Naive thymus-derived CD8-positive, alpha-beta T cell (primary cell): ENCODE measurements around the gene B3GALT5. TPM values are rescaled to one million over a fixed set of nuclear protein-coding genes. Genes with fewer than 3 reads are reported as not detected.

Experiments
- ATAC-seq, 2 donors: fragments of 150-1000 bp; cut with Tn5 transposase in 1 of 2; sonication (Bioruptor Pico), chemical (Tn5 transposase) in 1 of 2; 1 replicate in 1 of 2; 2 replicates in 1 of 2; pipeline ENCODE4 v1.10.0; 2021; ENCODE audit warnings: mild to moderate bottlenecking in 2 of 2, moderate library complexity in 2 of 2
- POLR2A ChIA-PET: fragments of 350-600 bp; sonication (Branson Sonifier 250); formaldehyde crosslinking; loops from one replicate; lab custom pipeline; 2021; ENCODE audit warnings: antibody characterized with exemption; lab: Charles Lee
- DNase-seq, 10 donors: peaks; one replicate each; pipeline versions ENCODE4 v3.0.0 to v3.0.0-alpha.2; 2020 to 2022
- H3K27ac Mint-ChIP-seq, 10 donors: one replicate each; pipeline ENCODE4 v1.8.0; 2020 to 2022; ENCODE audit warnings: mild to moderate bottlenecking in 10 of 10, mixed read lengths in 10 of 10, moderate library complexity in 4 of 10, inconsistent platforms in 1 of 10
- H3K27me3 Mint-ChIP-seq, 5 donors: one replicate each; pipeline ENCODE4 v1.8.0; 2021 to 2022; ENCODE audit warnings: mixed read lengths in 5 of 5
- H3K36me3 Mint-ChIP-seq, 3 donors: one replicate each; pipeline ENCODE4 v1.8.0; 2020 to 2022; ENCODE audit warnings: mixed read lengths in 3 of 3, mild to moderate bottlenecking in 2 of 3, inconsistent platforms in 1 of 3
- H3K4me1 Mint-ChIP-seq, 4 donors: one replicate each; pipeline ENCODE4 v1.8.0; 2021 to 2022; ENCODE audit warnings: mixed read lengths in 4 of 4
- H3K4me3 Mint-ChIP-seq, 10 donors: one replicate each; pipeline ENCODE4 v1.8.0; 2020 to 2022; ENCODE audit warnings: mild to moderate bottlenecking in 10 of 10, mixed read lengths in 10 of 10, moderate library complexity in 6 of 10, inconsistent platforms in 1 of 10
- H3K9me3 Mint-ChIP-seq, 9 donors: one replicate each; pipeline ENCODE4 v1.8.0; 2020 to 2022; ENCODE audit warnings: mixed read lengths in 9 of 9, mild to moderate bottlenecking in 3 of 9, inconsistent platforms in 1 of 9, moderate library complexity in 1 of 9
- polyA plus RNA-seq, 3 donors: library from polyadenylated mRNA; unstranded; fragments of 300-500 nt; fragmentation: Illumina TruSeq; gene quantifications; one replicate each; pipeline ENCODE4 v1.2.3, GENCODE V29; 2021
- total RNA-seq, 8 experiments: library from RNA in 2 of 8; stranded (reverse) in 2 of 8; gene quantifications; one replicate each; pipeline ENCODE4 v1.2.3 and lab custom pipeline; 2021 to 2026

The B3GALT5 gene
- total and polyA plus RNA-seq, 5 experiments from 2014 or later = not detected

DNA sequence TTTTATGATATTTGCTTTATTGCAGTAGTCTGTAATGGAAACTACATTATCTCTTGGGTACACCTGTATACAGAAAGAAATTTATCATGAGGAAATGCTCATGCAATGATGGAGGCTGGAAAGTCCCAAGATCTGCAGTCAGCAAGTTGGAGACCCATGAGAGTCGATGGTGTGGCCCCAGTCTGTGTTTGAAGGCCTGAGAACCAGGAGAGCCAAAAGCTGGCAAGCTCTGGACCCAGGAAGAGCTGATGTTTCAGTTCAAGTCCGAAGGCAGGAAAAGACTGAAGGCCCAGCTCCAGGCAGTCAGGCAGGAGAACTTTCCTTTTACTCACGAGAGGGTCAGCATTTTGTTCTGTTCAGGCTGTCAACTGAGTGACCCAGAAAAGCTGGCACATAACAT, 42.2 kb downstream of the B3GALT5 start:
- peaks cover 0 to 27% (median 8%) of the 10 kb centered on the region in 5 donors for H3K27me3 Mint-ChIP-seq
- POLR2A ChIA-PET = no interaction called here
- peaks cover 0 to 39% (median 13%) of the 10 kb centered on the region in 9 donors for H3K9me3 Mint-ChIP-seq
- no peak for DNase-seq
- H3K27ac Mint-ChIP-seq = no peak overlapping the region
- no peak for ATAC-seq
- no peak overlapping the region for H3K4me3 Mint-ChIP-seq
- peaks cover 0 to 23% (median 0%) of the 10 kb centered on the region in 3 donors for H3K36me3 Mint-ChIP-seq
- no peaks in the 10 kb centered on the region for H3K4me1 Mint-ChIP-seq

- H3K9me3 Mint-ChIP-seq = peaks cover 0 to 39% (median 13%) of the 10 kb centered on the region in 9 donors
- no peak for ATAC-seq
- peaks cover 0 to 1% (median 0%) of the 10 kb centered on the region in 4 donors for H3K4me1 Mint-ChIP-seq
- H3K4me3 Mint-ChIP-seq = no peak overlapping the region
- POLR2A ChIA-PET = no interaction called here
- no peak overlapping the region for H3K27ac Mint-ChIP-seq
- H3K27me3 Mint-ChIP-seq = peaks cover 0 to 32% (median 10%) of the 10 kb centered on the region in 5 donors
- H3K36me3 Mint-ChIP-seq = peaks cover 0 to 23% (median 0%) of the 10 kb centered on the region in 3 donors
- DNase-seq = no peak
Measured at GRCh38 chr21:39655589-39655988, 42.8 kb downstream of the B3GALT5 start.

DNA sequence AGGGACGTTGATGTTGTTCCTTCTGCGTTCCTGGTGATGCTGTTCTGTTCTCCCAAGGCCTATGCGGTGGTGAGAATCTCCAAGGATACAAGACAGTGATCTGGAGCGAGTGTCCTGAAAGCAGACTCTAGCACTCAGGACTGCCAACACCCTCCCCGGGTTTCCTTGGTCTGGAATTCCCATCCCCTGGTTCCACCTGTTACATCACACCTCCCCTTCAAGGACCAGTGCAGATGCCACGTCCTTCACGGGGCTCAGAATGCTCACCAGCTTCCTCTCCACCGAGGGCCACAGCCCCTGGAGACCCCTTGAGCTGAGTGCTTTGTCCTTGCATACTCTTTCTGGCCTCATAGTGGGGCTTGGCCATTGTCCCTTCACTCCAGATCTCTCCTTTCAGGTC, 43.5 kb downstream of the B3GALT5 start:
- peaks cover 0 to 37% (median 11%) of the 10 kb centered on the region in 5 donors for H3K27me3 Mint-ChIP-seq
- peaks cover 0 to 2% (median 0%) of the 10 kb centered on the region in 4 donors for H3K4me1 Mint-ChIP-seq
- POLR2A ChIA-PET = no interaction called here
- H3K27ac Mint-ChIP-seq = peak overlapping the region in 1 of 10 donors; percentile 27
- ATAC-seq (no peak), DNase-seq (no peak)
- no peak overlapping the region for H3K4me3 Mint-ChIP-seq
- H3K36me3 Mint-ChIP-seq = peaks cover 0 to 22% (median 0%) of the 10 kb centered on the region in 3 donors
- peaks cover 0 to 35% (median 13%) of the 10 kb centered on the region in 9 donors for H3K9me3 Mint-ChIP-seq

DNA sequence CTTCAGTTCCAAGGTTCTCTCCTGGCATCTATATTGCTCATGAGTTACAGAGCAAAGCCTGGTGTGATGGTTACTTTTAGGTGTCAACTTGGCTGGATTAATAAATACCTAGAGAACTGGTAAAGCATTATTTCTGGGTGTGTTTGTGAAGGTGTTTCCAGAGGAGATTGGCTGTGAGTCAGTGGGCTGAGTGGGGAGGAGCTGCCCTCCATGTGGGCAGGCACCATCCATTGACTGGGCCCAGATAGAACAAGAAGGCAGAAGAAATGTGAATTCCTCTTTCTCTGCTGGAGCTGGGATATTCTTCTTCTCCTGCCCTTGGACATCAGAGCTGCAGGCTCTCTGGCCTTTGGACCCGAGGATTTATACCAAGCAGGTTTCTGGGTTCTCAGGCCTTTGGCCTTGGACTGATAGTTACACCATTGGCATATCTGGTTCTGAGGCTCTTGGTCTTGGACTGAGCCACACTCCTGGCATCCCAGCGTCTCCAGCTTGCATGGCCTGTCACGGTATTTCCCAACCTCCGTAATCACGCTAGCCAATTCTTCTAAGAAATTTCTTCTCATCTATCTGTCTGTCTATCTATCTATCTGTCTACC, 44.5 kb downstream of the B3GALT5 start:
- Mint-ChIP-seq H3K27me3 (peaks cover 0 to 37% (median 11%) of the 10 kb centered on the region in 5 donors), H3K27ac (no peak overlapping the region)
- POLR2A ChIA-PET = no interaction called here

GRCh38 chr21:39658066-39658465, 45.3 kb downstream of the B3GALT5 start:
- Mint-ChIP-seq H3K27me3 (peaks cover 0 to 37% (median 11%) of the 10 kb centered on the region in 5 donors), H3K4me3 (no peak overlapping the region), H3K27ac (no peak overlapping the region), H3K36me3 (peaks cover 0 to 10% (median 0%) of the 10 kb centered on the region in 3 donors), H3K9me3 (peaks cover 0 to 18% (median 9%) of the 10 kb centered on the region in 9 donors), H3K4me1 (peaks cover 0 to 2% (median 0%) of the 10 kb centered on the region in 4 donors)
- POLR2A ChIA-PET = no interaction called here
- ATAC-seq = no peak
- DNase-seq = no peak

More for the DNA sequence above, 44.5 kb downstream of the B3GALT5 start:
- H3K36me3 Mint-ChIP-seq = peaks cover 0 to 15% (median 0%) of the 10 kb centered on the region in 3 donors
- ATAC-seq = no peak
- H3K9me3 Mint-ChIP-seq = peaks cover 0 to 25% (median 11%) of the 10 kb centered on the region in 9 donors
- H3K4me1 Mint-ChIP-seq = peaks cover 0 to 2% (median 0%) of the 10 kb centered on the region in 4 donors
- DNase-seq = no peak
- no peak overlapping the region for H3K4me3 Mint-ChIP-seq

- DNase-seq (no peak), ATAC-seq (no peak)
- peaks cover 0 to 37% (median 11%) of the 10 kb centered on the region in 5 donors for H3K27me3 Mint-ChIP-seq
- H3K4me1 Mint-ChIP-seq = peaks cover 0 to 2% (median 0%) of the 10 kb centered on the region in 4 donors
- H3K36me3 Mint-ChIP-seq = no peaks in the 10 kb centered on the region
- H3K9me3 Mint-ChIP-seq = peaks cover 0 to 7% (median 4%) of the 10 kb centered on the region in 9 donors
- no peak overlapping the region for H3K4me3 Mint-ChIP-seq
- POLR2A ChIA-PET = no interaction called here
- no peak overlapping the region for H3K27ac Mint-ChIP-seq
Measured at GRCh38 chr21:39659070-39659815, 46.5 kb downstream of the B3GALT5 start.

GRCh38 chr21:39660191-39660980, 47.6 kb downstream of the B3GALT5 start:
- peak overlapping the region in 1 of 10 donors; percentile 25 for H3K27ac Mint-ChIP-seq
- H3K4me3 Mint-ChIP-seq = no peak overlapping the region

DNA sequence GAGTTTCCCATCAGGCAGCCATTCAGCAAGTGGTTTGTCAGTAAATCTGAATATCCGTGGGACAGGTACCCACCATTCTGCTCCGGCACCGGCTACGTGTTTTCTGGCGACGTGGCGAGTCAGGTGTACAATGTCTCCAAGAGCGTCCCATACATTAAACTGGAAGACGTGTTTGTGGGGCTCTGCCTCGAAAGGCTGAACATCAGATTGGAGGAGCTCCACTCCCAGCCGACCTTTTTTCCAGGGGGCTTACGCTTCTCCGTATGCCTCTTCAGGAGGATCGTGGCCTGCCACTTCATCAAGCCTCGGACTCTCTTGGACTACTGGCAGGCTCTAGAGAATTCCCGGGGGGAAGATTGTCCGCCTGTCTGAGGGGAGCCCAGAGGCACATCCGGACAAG, 48.4 kb downstream of the B3GALT5 start:
- no peaks in the 10 kb centered on the region for H3K36me3 Mint-ChIP-seq
- no peak for DNase-seq
- H3K9me3 Mint-ChIP-seq = peaks cover 0 to 4% (median 0%) of the 10 kb centered on the region in 9 donors
- H3K4me1 Mint-ChIP-seq = peaks cover 0 to 4% (median 0%) of the 10 kb centered on the region in 4 donors
- H3K27me3 Mint-ChIP-seq = peaks cover 0 to 53% (median 11%) of the 10 kb centered on the region in 5 donors
- ATAC-seq = no peak
- POLR2A ChIA-PET = no interaction called here
- no peak overlapping the region for H3K27ac Mint-ChIP-seq
- H3K4me3 Mint-ChIP-seq = no peak overlapping the region

More at GRCh38 chr21:39660191-39660980, 47.6 kb downstream of the B3GALT5 start:
- POLR2A ChIA-PET = no interaction called here
- DNase-seq = no peak
- H3K9me3 Mint-ChIP-seq = peaks cover 0 to 4% (median 0%) of the 10 kb centered on the region in 9 donors
- H3K36me3 Mint-ChIP-seq = no peaks in the 10 kb centered on the region
- H3K27me3 Mint-ChIP-seq = peaks cover 0 to 46% (median 11%) of the 10 kb centered on the region in 5 donors
- peaks cover 0 to 2% (median 0%) of the 10 kb centered on the region in 4 donors for H3K4me1 Mint-ChIP-seq
- ATAC-seq = no peak

DNA sequence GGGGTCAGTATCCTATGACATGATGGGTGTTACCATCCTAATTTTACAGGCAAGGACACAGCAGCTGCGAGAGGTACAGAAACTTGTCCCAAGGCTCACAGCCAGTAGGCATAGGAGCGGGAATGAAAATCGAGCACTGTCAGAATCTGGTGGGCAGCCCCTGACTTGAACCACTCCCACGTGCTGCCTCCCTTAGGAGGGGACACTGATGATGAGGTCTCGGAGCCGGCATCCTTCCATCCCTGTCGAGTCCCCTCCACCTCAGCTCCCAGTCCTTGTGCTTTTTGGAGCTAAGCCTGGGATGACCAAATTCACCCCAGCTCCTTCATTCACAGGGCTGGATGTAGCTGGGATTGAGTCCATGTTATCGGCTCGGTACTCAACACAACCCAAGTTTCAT, 49.0 kb downstream of the B3GALT5 start:
- peaks cover 0 to 47% (median 8%) of the 10 kb centered on the region in 5 donors for H3K27me3 Mint-ChIP-seq
- POLR2A ChIA-PET = no interaction called here
- no peak overlapping the region for H3K4me3 Mint-ChIP-seq
- H3K9me3 Mint-ChIP-seq = no peaks in the 10 kb centered on the region
- H3K36me3 Mint-ChIP-seq = no peaks in the 10 kb centered on the region
- DNase-seq = no peak
- H3K27ac Mint-ChIP-seq = no peak overlapping the region
- no peak for ATAC-seq
- H3K4me1 Mint-ChIP-seq = peaks cover 0 to 4% (median 0%) of the 10 kb centered on the region in 4 donors

DNA sequence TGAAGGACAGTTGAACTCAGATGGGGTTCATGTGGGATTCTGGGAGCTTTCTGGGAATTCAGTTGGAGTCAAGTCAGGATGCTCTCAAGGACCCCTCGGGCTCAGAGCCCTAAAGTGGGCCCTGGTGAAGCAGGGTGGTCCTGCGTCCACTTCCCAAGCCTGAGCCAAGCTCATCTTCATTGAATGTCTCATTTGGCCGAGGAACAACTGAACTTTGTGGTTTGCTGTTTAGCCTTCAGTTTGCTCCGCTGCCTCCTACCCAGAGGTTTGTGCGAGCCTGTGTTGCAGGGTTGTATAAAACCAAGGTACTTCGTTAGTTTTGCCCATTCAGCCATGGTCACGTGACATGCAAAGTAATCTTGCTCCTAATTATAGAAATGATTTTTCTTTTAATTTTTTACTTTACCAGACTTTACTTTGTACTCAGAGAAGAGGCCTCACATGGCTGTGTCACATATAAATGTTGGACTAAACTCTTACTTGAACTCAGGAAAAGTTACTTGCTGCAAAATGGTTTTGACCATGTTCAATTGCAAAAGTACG, 49.7 kb downstream of the B3GALT5 start:
- peaks cover 0 to 44% (median 8%) of the 10 kb centered on the region in 5 donors for H3K27me3 Mint-ChIP-seq
- DNase-seq (no peak), ATAC-seq (no peak)
- H3K4me3 Mint-ChIP-seq = no peak overlapping the region
- H3K27ac Mint-ChIP-seq = no peak overlapping the region
- POLR2A ChIA-PET = no interaction called here
- H3K4me1 Mint-ChIP-seq = peaks cover 0 to 4% (median 0%) of the 10 kb centered on the region in 4 donors
- H3K9me3 Mint-ChIP-seq = no peaks in the 10 kb centered on the region
- no peaks in the 10 kb centered on the region for H3K36me3 Mint-ChIP-seq

DNA sequence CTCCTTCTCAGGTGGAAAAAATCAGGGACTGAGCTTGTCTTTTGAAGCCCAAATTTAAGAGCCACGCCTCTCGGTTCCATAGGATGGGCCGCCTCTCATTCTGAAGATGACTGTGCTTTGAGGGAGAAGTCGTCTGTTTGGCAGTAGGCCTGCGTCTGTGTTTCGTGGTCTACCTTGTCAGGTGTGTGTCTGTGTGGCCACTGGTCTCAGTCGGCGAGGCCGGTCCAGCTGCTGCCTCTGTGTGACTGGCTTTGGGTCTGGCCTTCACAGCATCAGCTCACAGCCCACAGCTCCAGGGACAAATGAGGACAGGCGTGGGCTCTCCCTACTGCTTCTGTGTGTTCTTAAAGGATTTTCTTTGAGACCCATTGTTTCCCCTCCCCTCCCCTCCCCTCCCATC, 50.3 kb downstream of the B3GALT5 start:
- no peak for DNase-seq
- Mint-ChIP-seq H3K36me3 (no peaks in the 10 kb centered on the region), H3K4me1 (peaks cover 0 to 4% (median 0%) of the 10 kb centered on the region in 4 donors), H3K27ac (no peak overlapping the region), H3K4me3 (no peak overlapping the region), H3K27me3 (peaks cover 0 to 41% (median 8%) of the 10 kb centered on the region in 5 donors), H3K9me3 (no peaks in the 10 kb centered on the region)
- no peak for ATAC-seq
- POLR2A ChIA-PET = interaction anchor here (0.5 kb wide), 1 partner anchor 696 kb away, joined by 3 read pairs; no protein-coding TSS in a partner anchor
